NCI-H2081 (cell line): ENCODE results near the gene PSTPIP1.

Experiments used
- DNase-seq, 2 experiments: peaks; one replicate each; lab custom pipeline; 2025; lab: John Stamatoyannopoulos, UW

Gene PSTPIP1

DNA sequence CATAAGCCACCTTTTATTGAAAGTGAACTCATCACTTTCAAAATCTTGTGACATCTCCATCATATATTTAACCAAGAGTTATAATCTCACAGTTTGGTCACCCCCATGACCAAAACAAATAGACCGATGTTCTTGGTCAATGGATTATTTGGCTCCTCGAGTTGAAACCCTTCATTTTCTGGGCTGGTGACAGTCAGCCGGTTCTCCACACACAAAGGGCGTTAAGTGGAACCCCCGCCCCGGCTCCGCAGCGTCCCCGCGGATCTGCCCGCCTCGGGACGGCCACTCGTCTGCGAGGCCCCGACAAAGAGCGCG is 75.2 kb downstream of the PSTPIP1 start:
- no peak for DNase-seq

GRCh38 chr15:77070495-77071304 is 75.8 kb downstream of the PSTPIP1 start, which contains the start of gene TSPAN3:
Gene TSPAN3, minus strand, starts transcription at chr15:77071109. Its CDS starts 155 bp downstream, at chr15:77070954.
- peak; percentile 90 to 94 for DNase-seq

DNA sequence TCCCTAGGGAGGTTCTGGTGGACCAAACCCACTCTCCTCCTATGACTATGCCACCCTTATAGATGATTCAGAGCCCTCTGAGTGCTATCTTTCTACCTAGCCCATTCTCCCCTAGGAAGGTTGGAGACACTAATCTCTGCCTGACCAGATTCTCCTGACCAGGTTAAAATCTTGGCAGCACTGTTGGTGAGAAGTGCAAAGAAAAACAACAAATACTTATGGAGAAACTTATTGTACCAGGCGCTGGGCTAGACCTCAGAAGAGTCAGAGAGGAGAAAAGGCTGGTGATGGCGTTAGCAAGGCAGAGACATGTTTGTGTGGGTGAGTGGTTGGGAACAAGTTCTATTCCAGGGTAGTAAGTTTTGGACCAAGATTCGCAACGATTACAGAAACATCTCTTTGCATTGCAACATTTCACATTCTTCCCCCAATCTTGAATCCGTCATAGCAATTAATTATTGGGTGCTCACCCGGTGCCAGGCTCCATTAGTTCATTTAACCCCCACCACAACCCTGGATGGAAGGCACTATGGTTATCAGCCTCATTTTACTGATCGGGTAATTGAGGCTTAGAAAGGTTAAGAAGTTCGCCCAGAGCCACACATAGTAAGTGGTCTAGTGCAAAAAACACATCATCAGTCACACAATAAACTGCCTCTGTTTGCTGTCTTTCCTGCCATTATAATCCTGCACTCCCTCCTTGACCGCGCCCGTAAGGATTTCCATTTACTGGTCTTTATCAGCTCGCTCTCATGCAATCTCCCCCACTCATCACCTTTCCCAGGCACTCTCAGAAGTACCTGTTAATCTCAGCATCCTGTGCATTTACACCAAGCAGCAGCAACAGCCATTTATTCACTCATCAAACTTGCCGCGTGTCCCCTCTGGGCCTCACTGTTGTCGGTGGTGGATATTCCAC is 76.6 kb downstream of the PSTPIP1 start:
- DNase-seq, result no peak

DNA sequence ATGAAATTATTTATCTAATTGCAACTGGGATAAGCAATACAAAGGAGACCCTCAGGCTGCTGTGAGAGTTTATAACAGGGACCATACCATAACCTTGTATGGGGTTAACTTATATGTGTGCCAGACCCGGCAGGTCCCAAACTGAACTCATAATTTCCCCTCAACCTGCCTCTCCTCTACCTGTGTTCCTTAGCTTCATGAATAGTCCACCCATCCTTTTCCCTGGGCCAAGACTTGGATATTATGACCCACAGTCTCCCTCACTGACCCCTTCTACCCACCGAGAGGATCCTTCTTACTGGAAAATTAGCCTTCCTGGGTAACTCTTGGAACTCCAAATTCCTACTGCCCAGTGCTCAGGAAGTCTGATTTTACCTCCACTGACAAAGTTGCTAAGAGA is 79.4 kb downstream of the PSTPIP1 start:
- no peak for DNase-seq

- no peak for DNase-seq
Measured at GRCh38 chr15:77075528-77075927, 80.6 kb downstream of the PSTPIP1 start.

DNA sequence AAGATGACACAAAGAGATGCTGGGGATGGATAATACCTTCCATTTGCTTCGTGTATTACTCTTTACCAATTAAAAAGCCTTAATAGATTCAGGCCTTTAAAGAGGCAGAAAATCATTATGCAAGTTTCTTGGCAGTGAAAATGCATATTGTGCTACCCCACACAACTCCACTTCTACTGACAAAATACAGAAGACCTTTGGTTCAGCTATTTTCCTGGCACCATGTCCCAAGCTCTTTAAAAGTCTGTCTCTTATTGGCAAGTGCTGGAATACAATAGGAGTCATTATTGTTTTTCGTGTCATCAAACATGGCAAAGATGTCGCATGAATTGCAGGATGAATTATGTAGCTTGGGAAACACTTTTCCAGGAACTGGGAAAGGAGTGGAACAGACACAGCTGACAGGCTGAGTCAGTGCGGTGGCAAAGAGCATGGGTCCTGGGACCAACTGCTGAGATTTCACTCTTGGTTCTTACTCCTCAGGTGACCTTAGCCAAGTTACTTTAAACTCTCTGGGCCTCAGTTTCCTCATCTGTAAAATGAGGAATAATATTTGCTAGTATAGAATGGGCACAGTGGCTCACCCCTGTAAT is 81.5 kb downstream of the PSTPIP1 start:
- DNase-seq, result no peak

DNA sequence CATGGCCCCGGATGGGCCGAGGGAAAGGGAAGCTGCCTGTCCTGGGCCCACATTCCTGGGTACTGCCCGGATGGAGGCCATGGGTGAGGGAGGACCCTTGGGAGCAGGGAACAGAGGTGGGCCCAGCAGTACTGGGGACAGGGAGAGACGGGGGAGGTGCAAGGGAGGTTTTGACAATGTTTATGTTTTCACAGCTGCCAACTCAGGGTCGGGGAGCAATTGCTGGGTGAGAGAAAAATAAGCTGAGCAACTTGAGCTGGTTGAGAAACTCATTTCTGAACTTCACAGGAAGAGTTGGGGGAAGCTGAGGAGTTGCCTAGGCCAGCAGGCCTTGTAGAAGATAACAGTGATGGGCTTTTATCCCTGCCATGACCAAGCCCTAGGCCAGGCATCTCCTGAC is 87.0 kb downstream of the PSTPIP1 start:
- DNase-seq, result no peak

- peak; percentile 90 to 96 for DNase-seq
Measured at GRCh38 chr15:77083381-77084160, 88.6 kb downstream of the PSTPIP1 start.

- no peak for DNase-seq
Measured at GRCh38 chr15:77084436-77084835, 89.5 kb downstream of the PSTPIP1 start.

DNA sequence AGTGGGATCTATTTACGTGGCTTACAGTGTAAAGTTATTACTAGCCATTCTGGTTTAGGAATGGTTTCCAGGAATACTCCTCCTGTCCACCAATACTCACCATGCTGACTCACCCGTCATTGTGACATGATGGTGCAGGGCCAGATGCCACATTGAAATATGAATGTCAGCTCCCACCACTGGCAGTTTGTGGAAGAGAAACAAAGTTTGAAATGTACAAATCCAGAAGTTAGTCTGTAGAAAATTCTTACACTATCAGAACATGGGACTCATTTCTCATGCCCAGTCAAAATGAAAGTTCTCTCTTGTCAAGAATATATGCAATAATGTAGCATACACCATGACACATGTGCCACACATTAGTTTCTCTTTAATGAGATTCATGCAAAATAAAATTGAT is 90.4 kb downstream of the PSTPIP1 start:
- DNase-seq, result no peak
